Activated CD4-positive, alpha-beta memory T cell treated with anti-CD3 and anti-CD28 coated beads for 36 hours (primary cell): ENCODE results near the gene MMP21. TPM values are rescaled to one million over a fixed set of nuclear protein-coding genes. Genes with fewer than 3 reads are reported as not detected.

ENCODE experiments used
- CTCF ChIA-PET: fragments of 350-600 bp; sonication (Branson Sonifier 250); formaldehyde crosslinking; loops from one replicate; lab custom pipeline; 2021; ENCODE audit warnings: antibody characterized with exemption, inconsistent platforms; lab: Charles Lee
- POLR2A ChIA-PET: fragments of 350-600 bp; sonication (Branson Sonifier 250); formaldehyde crosslinking; loops from one replicate; lab custom pipeline; 2021; ENCODE audit warnings: antibody characterized with exemption; lab: Charles Lee
- DNase-seq: peaks from one replicate; pipeline ENCODE4 v3.0.0-alpha.2; 2020
- H3K27ac Mint-ChIP-seq: one replicate; pipeline ENCODE4 v1.8.0; 2021; ENCODE audit warnings: mixed read lengths
- H3K27me3 Mint-ChIP-seq: one replicate; pipeline ENCODE4 v1.8.0; 2021; ENCODE audit warnings: mixed read lengths
- H3K36me3 Mint-ChIP-seq: one replicate; pipeline ENCODE4 v1.8.0; 2021; ENCODE audit warnings: mixed read lengths
- H3K4me1 Mint-ChIP-seq: one replicate; pipeline ENCODE4 v1.8.0; 2021; ENCODE audit warnings: low read depth, mixed read lengths
- H3K4me3 Mint-ChIP-seq: one replicate; pipeline ENCODE4 v1.8.0; 2021; ENCODE audit warnings: mild to moderate bottlenecking, mixed read lengths
- H3K9me3 Mint-ChIP-seq: one replicate; pipeline ENCODE4 v1.8.0; 2021; ENCODE audit warnings: mixed read lengths
- intact Hi-C: fragments of 100-400 bp; cut with micrococcal nuclease; formaldehyde crosslinking; loops from one replicate; pipeline ENCODE4 v1.15.1; 2023
- total RNA-seq, 2 experiments: library from RNA; stranded (reverse); gene quantifications; one replicate each; pipeline ENCODE4 v1.2.3, GENCODE V29; 2021

The MMP21 gene
- total RNA-seq, 2 experiments from 2014 or later = not detected

- peaks cover 5% of the 10 kb centered on the region for H3K36me3 Mint-ChIP-seq
- intact Hi-C loops = no loop called here
- peaks cover 17% of the 10 kb centered on the region for H3K4me1 Mint-ChIP-seq
- no peak overlapping the region for H3K27ac Mint-ChIP-seq
- H3K27me3 Mint-ChIP-seq = no peaks in the 10 kb centered on the region
- POLR2A ChIA-PET = no interaction called here
- H3K4me3 Mint-ChIP-seq = no peak overlapping the region
- no peaks in the 10 kb centered on the region for H3K9me3 Mint-ChIP-seq
- CTCF ChIA-PET = interaction anchor here (0.8 kb wide), 1 partner anchor 55 kb away, joined by 3 read pairs; no protein-coding TSS in a partner anchor
- DNase-seq = no peak
These were observed 10.2 kb upstream of the MMP21 start for GRCh38 chr10:125785791-125786190.

GRCh38 chr10:125783957-125784356 is 8.3 kb upstream of the MMP21 start:
- intact Hi-C loops = no loop called here
- POLR2A ChIA-PET = no interaction called here
- no peaks in the 10 kb centered on the region for H3K27me3 Mint-ChIP-seq
- H3K4me1 Mint-ChIP-seq = peaks cover 15% of the 10 kb centered on the region
- peaks cover 3% of the 10 kb centered on the region for H3K36me3 Mint-ChIP-seq
- CTCF ChIA-PET = no interaction called here
- H3K4me3 Mint-ChIP-seq = no peak overlapping the region
- H3K27ac Mint-ChIP-seq = no peak overlapping the region
- no peak for DNase-seq
- H3K9me3 Mint-ChIP-seq = no peaks in the 10 kb centered on the region

GRCh38 chr10:125783408-125783807 is 7.8 kb upstream of the MMP21 start:
- Mint-ChIP-seq H3K9me3 (no peaks in the 10 kb centered on the region), H3K4me3 (no peak overlapping the region), H3K27me3 (no peaks in the 10 kb centered on the region), H3K36me3 (peaks cover 3% of the 10 kb centered on the region), H3K27ac (no peak overlapping the region), H3K4me1 (peaks cover 9% of the 10 kb centered on the region)
- CTCF ChIA-PET = no interaction called here
- intact Hi-C loops = no loop called here
- no peak for DNase-seq
- POLR2A ChIA-PET = no interaction called here

GRCh38 chr10:125782616-125783015 is 7.0 kb upstream of the MMP21 start:
- DNase-seq = no peak
- no peaks in the 10 kb centered on the region for H3K9me3 Mint-ChIP-seq
- ChIA-PET POLR2A (no interaction called here), CTCF (interaction anchor here (0.6 kb wide), 1 partner anchor 1533 kb away, joined by 3 read pairs; no protein-coding TSS in a partner anchor)
- H3K4me1 Mint-ChIP-seq = peaks cover 2% of the 10 kb centered on the region
- intact Hi-C loops = no loop called here
- H3K27me3 Mint-ChIP-seq = no peaks in the 10 kb centered on the region
- peaks cover under 1% of the 10 kb centered on the region for H3K36me3 Mint-ChIP-seq
- H3K27ac Mint-ChIP-seq = no peak overlapping the region
- no peak overlapping the region for H3K4me3 Mint-ChIP-seq

- POLR2A ChIA-PET = no interaction called here
- Mint-ChIP-seq H3K4me1 (no peaks in the 10 kb centered on the region), H3K27ac (no peak overlapping the region), H3K9me3 (no peaks in the 10 kb centered on the region), H3K27me3 (no peaks in the 10 kb centered on the region), H3K4me3 (no peak overlapping the region), H3K36me3 (no peaks in the 10 kb centered on the region)
- CTCF ChIA-PET = interaction anchor here (0.6 kb wide), 1 partner anchor 1533 kb away, joined by 3 read pairs; no protein-coding TSS in a partner anchor
- DNase-seq = no peak
- intact Hi-C loops = no loop called here
These were observed 6.4 kb upstream of the MMP21 start for GRCh38 chr10:125782054-125782453.

- Mint-ChIP-seq H3K36me3 (no peaks in the 10 kb centered on the region), H3K9me3 (no peaks in the 10 kb centered on the region), H3K4me3 (no peak overlapping the region), H3K4me1 (no peaks in the 10 kb centered on the region), H3K27me3 (no peaks in the 10 kb centered on the region), H3K27ac (no peak overlapping the region)
- POLR2A ChIA-PET = no interaction called here
- DNase-seq = no peak
- CTCF ChIA-PET = no interaction called here
- intact Hi-C loops = no loop called here
These were observed 5.8 kb upstream of the MMP21 start for GRCh38 chr10:125781374-125781773.

- H3K27ac Mint-ChIP-seq = no peak overlapping the region
- H3K4me1 Mint-ChIP-seq = no peaks in the 10 kb centered on the region
- intact Hi-C loops = no loop called here
- POLR2A ChIA-PET = no interaction called here
- no peaks in the 10 kb centered on the region for H3K9me3 Mint-ChIP-seq
- no peak for DNase-seq
- CTCF ChIA-PET = no interaction called here
- no peaks in the 10 kb centered on the region for H3K36me3 Mint-ChIP-seq
- H3K27me3 Mint-ChIP-seq = no peaks in the 10 kb centered on the region
- no peak overlapping the region for H3K4me3 Mint-ChIP-seq
These were observed 4.0 kb upstream of the MMP21 start for GRCh38 chr10:125779403-125780327.

GRCh38 chr10:125778556-125778955 is 2.9 kb upstream of the MMP21 start:
- peaks cover 1% of the 10 kb centered on the region for H3K27me3 Mint-ChIP-seq
- no peaks in the 10 kb centered on the region for H3K4me1 Mint-ChIP-seq
- H3K4me3 Mint-ChIP-seq = no peak overlapping the region
- ChIA-PET POLR2A (no interaction called here), CTCF (no interaction called here)
- DNase-seq = no peak
- no peaks in the 10 kb centered on the region for H3K9me3 Mint-ChIP-seq
- H3K27ac Mint-ChIP-seq = no peak overlapping the region
- H3K36me3 Mint-ChIP-seq = no peaks in the 10 kb centered on the region
- intact Hi-C loops = no loop called here

GRCh38 chr10:125777806-125778205 is 2.2 kb upstream of the MMP21 start:
- no peak for DNase-seq
- ChIA-PET POLR2A (no interaction called here), CTCF (no interaction called here)
- Mint-ChIP-seq H3K4me3 (no peak overlapping the region), H3K27ac (no peak overlapping the region), H3K36me3 (no peaks in the 10 kb centered on the region), H3K27me3 (peaks cover 1% of the 10 kb centered on the region), H3K4me1 (no peaks in the 10 kb centered on the region), H3K9me3 (no peaks in the 10 kb centered on the region)
- intact Hi-C loops = no loop called here

GRCh38 chr10:125774581-125775191 is 935 bp downstream of the MMP21 start:
- DNase-seq = no peak
- Mint-ChIP-seq H3K27ac (no peak overlapping the region), H3K4me3 (no peak overlapping the region), H3K27me3 (peaks cover 1% of the 10 kb centered on the region), H3K36me3 (no peaks in the 10 kb centered on the region), H3K4me1 (no peaks in the 10 kb centered on the region), H3K9me3 (no peaks in the 10 kb centered on the region)
- intact Hi-C loops = no loop called here
- CTCF ChIA-PET = no interaction called here
- POLR2A ChIA-PET = no interaction called here

GRCh38 chr10:125773687-125774543 is 1.7 kb downstream of the MMP21 start:
- no peak for DNase-seq
- H3K27ac Mint-ChIP-seq = no peak overlapping the region
- H3K27me3 Mint-ChIP-seq = peaks cover 1% of the 10 kb centered on the region
- peaks cover 3% of the 10 kb centered on the region for H3K36me3 Mint-ChIP-seq
- intact Hi-C loops = no loop called here
- H3K4me3 Mint-ChIP-seq = no peak overlapping the region
- ChIA-PET POLR2A (no interaction called here), CTCF (no interaction called here)
- H3K4me1 Mint-ChIP-seq = no peaks in the 10 kb centered on the region
- H3K9me3 Mint-ChIP-seq = no peaks in the 10 kb centered on the region

- peaks cover 5% of the 10 kb centered on the region for H3K36me3 Mint-ChIP-seq
- no peak overlapping the region for H3K4me3 Mint-ChIP-seq
- intact Hi-C loops = no loop called here
These were observed 2.8 kb downstream of the MMP21 start for GRCh38 chr10:125772864-125773180.

More at GRCh38 chr10:125772864-125773180, 2.8 kb downstream of the MMP21 start:
- POLR2A ChIA-PET = no interaction called here
- no peak for DNase-seq
- peaks cover 1% of the 10 kb centered on the region for H3K27me3 Mint-ChIP-seq
- H3K4me1 Mint-ChIP-seq = no peaks in the 10 kb centered on the region
- CTCF ChIA-PET = no interaction called here
- no peak overlapping the region for H3K27ac Mint-ChIP-seq
- H3K9me3 Mint-ChIP-seq = no peaks in the 10 kb centered on the region
